CD4-positive, CD25-positive, alpha-beta regulatory T cell (primary cell): ENCODE measurements around the gene BTG2. TPM values are rescaled to one million over a fixed set of nuclear protein-coding genes. Genes with fewer than 3 reads are reported as not detected.
"Not testable (repeated sequence)": the region's sequence is repeated elsewhere in the genome, so short reads cannot be mapped to it uniquely, and the experiment has no call there.

Experiments used
- ATAC-seq, 2 donors: fragments of 150-1000 bp; cut with Tn5 transposase; one replicate each; pipeline ENCODE4 v1.10.0; 2021; ENCODE audit warnings: low read depth in 2 of 2, moderate number of reproducible peaks in 2 of 2, moderate library complexity in 1 of 2
- DNase-seq, 3 donors: peaks; one replicate each; pipeline versions ENCODE4 v3.0.0 to v3.0.0-alpha.2; 2012 to 2022; ENCODE audit warnings: mixed read lengths in 1 of 3
- H3K27ac ChIP-seq: one replicate; pipeline ENCODE4 v1.7.0; 2013; ENCODE audit warnings: mild to moderate bottlenecking, low read length; ENCODE audit not compliant: insufficient read depth, poor library complexity, severe bottlenecking
- H3K27me3 ChIP-seq: one replicate; pipeline ENCODE4 v1.7.0; 2013; ENCODE audit warnings: low read length; ENCODE audit not compliant: control insufficient read depth, insufficient read depth
- H3K36me3 ChIP-seq: one replicate; pipeline ENCODE4 v1.7.0; 2013; ENCODE audit warnings: mild to moderate bottlenecking, low read length, moderate library complexity; ENCODE audit not compliant: control insufficient read depth, insufficient read depth
- H3K4me1 ChIP-seq: 2 replicates; pipeline ENCODE4 v1.7.0; 2013; ENCODE audit warnings: mild to moderate bottlenecking, low read length; ENCODE audit not compliant: insufficient read depth, control insufficient read depth, poor library complexity, severe bottlenecking
- H3K4me3 ChIP-seq: one replicate; pipeline ENCODE4 v1.7.0; 2013; ENCODE audit warnings: low read depth, mild to moderate bottlenecking, low read length, moderate library complexity
- H3K9me3 ChIP-seq, 2 experiments: 1 replicate in 1 of 2; 2 replicates in 1 of 2; pipeline ENCODE4 v1.7.0; 2013; ENCODE audit warnings: low read length in 2 of 2, mild to moderate bottlenecking in 1 of 2, moderate library complexity in 1 of 2; ENCODE audit not compliant: control insufficient read depth in 2 of 2
- H3K27ac Mint-ChIP-seq, 3 donors: one replicate each; pipeline ENCODE4 v1.8.0; 2020 to 2022; ENCODE audit warnings: mild to moderate bottlenecking in 3 of 3, mixed read lengths in 3 of 3, moderate library complexity in 2 of 3
- H3K27me3 Mint-ChIP-seq: one replicate; pipeline ENCODE4 v1.8.0; 2022; ENCODE audit warnings: mild to moderate bottlenecking, mixed read lengths
- H3K36me3 Mint-ChIP-seq: one replicate; pipeline ENCODE4 v1.8.0; 2020; ENCODE audit warnings: mixed read lengths
- H3K4me1 Mint-ChIP-seq, 4 donors: one replicate each; pipeline ENCODE4 v1.8.0; 2020 to 2022; ENCODE audit warnings: mixed read lengths in 4 of 4, mild to moderate bottlenecking in 1 of 4
- H3K4me3 Mint-ChIP-seq, 4 donors: one replicate each; pipeline ENCODE4 v1.8.0; 2020 to 2022; ENCODE audit warnings: mild to moderate bottlenecking in 4 of 4, mixed read lengths in 4 of 4, moderate library complexity in 3 of 4
- H3K9me3 Mint-ChIP-seq, 7 donors: one replicate each; pipeline ENCODE4 v1.8.0; 2020 to 2022; ENCODE audit warnings: mixed read lengths in 7 of 7, mild to moderate bottlenecking in 3 of 7, moderate library complexity in 2 of 7
- polyA plus RNA-seq, 4 donors: library from polyadenylated mRNA; unstranded; fragments of 300-500 nt; fragmentation: Illumina TruSeq; gene quantifications; one replicate each; pipeline ENCODE4 v1.2.3, GENCODE V29; 2021
- total RNA-seq: library from RNA; stranded (reverse); gene quantifications from one replicate; pipeline ENCODE4 v1.2.3, GENCODE V29; 2022

BTG2 gene
- total and polyA plus RNA-seq, 5 donors from 2014 or later: 153 to 1,002 (median 168) TPM

GRCh38 chr1:203306965-203307541 is 1.7 kb downstream of the BTG2 start:
- H3K36me3 Mint-ChIP-seq: peaks cover 46% of the 10 kb centered on the region
- Histone ChIP-seq H3K4me1 (peaks cover 56% of the 10 kb centered on the region), H3K27ac (peak overlapping the region; percentile 97), H3K36me3 (peaks cover 47% of the 10 kb centered on the region), H3K27me3 (no peaks in the 10 kb centered on the region), H3K4me3 (peak overlapping the region; percentile 100), H3K9me3 (no peaks in the 10 kb centered on the region)
- peak overlapping the region; percentile 96 to 100 (median 98) for H3K4me3 Mint-ChIP-seq
- H3K27ac Mint-ChIP-seq: peak overlapping the region; percentile 98 to 99 (median 99)
- no peaks in the 10 kb centered on the region for H3K9me3 Mint-ChIP-seq
- H3K27me3 Mint-ChIP-seq: peaks cover 10% of the 10 kb centered on the region
- peak in 2 of 3 donors; percentile 61 to 72 for DNase-seq
- peaks cover 25 to 73% (median 64%) of the 10 kb centered on the region in 4 donors for H3K4me1 Mint-ChIP-seq
- ATAC-seq: no peak

- ATAC-seq: no peak
- Mint-ChIP-seq H3K4me1 (peaks cover 25 to 72% (median 63%) of the 10 kb centered on the region in 4 donors), H3K9me3 (no peaks in the 10 kb centered on the region), H3K27me3 (peaks cover 10% of the 10 kb centered on the region), H3K4me3 (peak overlapping the region; percentile 96 to 100 (median 98)), H3K36me3 (peaks cover 46% of the 10 kb centered on the region), H3K27ac (peak overlapping the region; percentile 95 to 99 (median 98))
- H3K4me1 ChIP-seq: peaks cover 56% of the 10 kb centered on the region
- H3K27ac ChIP-seq: peak overlapping the region; percentile 97
- peak in 1 of 3 donors; percentile 36 for DNase-seq
- no peaks in the 10 kb centered on the region for H3K9me3 ChIP-seq
- peak overlapping the region; percentile 100 for H3K4me3 ChIP-seq
- H3K36me3 ChIP-seq: peaks cover 47% of the 10 kb centered on the region
- no peaks in the 10 kb centered on the region for H3K27me3 ChIP-seq
Observed at GRCh38 chr1:203307641-203308126, 2.4 kb downstream of the BTG2 start.

- Histone ChIP-seq H3K27ac (peak overlapping the region; percentile 97), H3K4me1 (peaks cover 61% of the 10 kb centered on the region), H3K27me3 (no peaks in the 10 kb centered on the region), H3K36me3 (peaks cover 47% of the 10 kb centered on the region), H3K4me3 (peak overlapping the region; percentile 100), H3K9me3 (no peaks in the 10 kb centered on the region)
- ATAC-seq (no peak), DNase-seq (peak in 1 of 3 donors; percentile 38)
- H3K4me1 Mint-ChIP-seq: peaks cover 25 to 69% (median 61%) of the 10 kb centered on the region in 4 donors
- H3K27ac Mint-ChIP-seq: peak overlapping the region; percentile 95 to 99 (median 98)
- H3K4me3 Mint-ChIP-seq: peak overlapping the region; percentile 96 to 100 (median 98)
- H3K36me3 Mint-ChIP-seq: peaks cover 46% of the 10 kb centered on the region
- H3K9me3 Mint-ChIP-seq: no peaks in the 10 kb centered on the region
- H3K27me3 Mint-ChIP-seq: peaks cover 10% of the 10 kb centered on the region
Observed at GRCh38 chr1:203308328-203308922, 3.1 kb downstream of the BTG2 start.

- peak overlapping the region; percentile 100 for H3K4me3 ChIP-seq
- DNase-seq (peak in 2 of 3 donors; percentile 19 to 37), ATAC-seq (no peak)
- no peaks in the 10 kb centered on the region for H3K27me3 ChIP-seq
- Mint-ChIP-seq H3K27ac (peak overlapping the region; percentile 95 to 99 (median 98)), H3K27me3 (peaks cover 10% of the 10 kb centered on the region), H3K4me1 (peaks cover 24 to 69% (median 59%) of the 10 kb centered on the region in 4 donors), H3K9me3 (no peaks in the 10 kb centered on the region), H3K36me3 (peaks cover 50% of the 10 kb centered on the region), H3K4me3 (peak overlapping the region; percentile 96 to 100 (median 98))
- H3K4me1 ChIP-seq: peaks cover 61% of the 10 kb centered on the region
- peaks cover 47% of the 10 kb centered on the region for H3K36me3 ChIP-seq
- peak overlapping the region; percentile 97 for H3K27ac ChIP-seq
- H3K9me3 ChIP-seq: no peaks in the 10 kb centered on the region
Observed at GRCh38 chr1:203308923-203309331, 3.6 kb downstream of the BTG2 start.

- no peaks in the 10 kb centered on the region for H3K9me3 Mint-ChIP-seq
- peaks cover 53% of the 10 kb centered on the region for H3K36me3 Mint-ChIP-seq
- H3K9me3 ChIP-seq: no peaks in the 10 kb centered on the region
- H3K36me3 ChIP-seq: peaks cover 42% of the 10 kb centered on the region
- ATAC-seq (no peak), DNase-seq (no peak)
- peaks cover 21 to 70% (median 58%) of the 10 kb centered on the region in 4 donors for H3K4me1 Mint-ChIP-seq
- H3K4me3 ChIP-seq: peak overlapping the region; percentile 19
- H3K4me3 Mint-ChIP-seq: peak overlapping the region; percentile 17 to 100 (median 71)
- peak overlapping the region; percentile 69 to 74 (median 73) for H3K27ac Mint-ChIP-seq
- H3K4me1 ChIP-seq: peaks cover 51% of the 10 kb centered on the region
- no peaks in the 10 kb centered on the region for H3K27me3 ChIP-seq
- no peak overlapping the region for H3K27ac ChIP-seq
- peaks cover 5% of the 10 kb centered on the region for H3K27me3 Mint-ChIP-seq
Observed at GRCh38 chr1:203311368-203312301, 6.3 kb downstream of the BTG2 start.

- H3K4me3 ChIP-seq, H3K27me3 Mint-ChIP-seq, ATAC-seq, DNase-seq, H3K27ac ChIP-seq, H3K9me3 ChIP-seq, H3K9me3 Mint-ChIP-seq, H3K27me3 ChIP-seq: not testable (repeated sequence)
- peak overlapping the region in 1 of 3 donors; percentile 67 for H3K27ac Mint-ChIP-seq
- peaks cover 32% of the 10 kb centered on the region for H3K4me1 ChIP-seq
- peak overlapping the region in 3 of 4 donors; percentile 35 to 59 (median 42) for H3K4me3 Mint-ChIP-seq
- H3K36me3 ChIP-seq: peaks cover 17% of the 10 kb centered on the region
- peaks cover 28% of the 10 kb centered on the region for H3K36me3 Mint-ChIP-seq
- peaks cover 27 to 77% (median 55%) of the 10 kb centered on the region in 4 donors for H3K4me1 Mint-ChIP-seq
Observed at GRCh38 chr1:203314025-203314759, 8.9 kb downstream of the BTG2 start.

GRCh38 chr1:203316626-203317093 is 11.3 kb downstream of the BTG2 start:
- Mint-ChIP-seq H3K9me3 (no peaks in the 10 kb centered on the region), H3K27ac (peak overlapping the region; percentile 53 to 86 (median 77)), H3K4me3 (no peak overlapping the region), H3K36me3 (peaks cover 10% of the 10 kb centered on the region), H3K4me1 (peaks cover 26 to 77% (median 52%) of the 10 kb centered on the region in 4 donors), H3K27me3 (no peaks in the 10 kb centered on the region)
- no peak for DNase-seq
- no peak for ATAC-seq
- Histone ChIP-seq H3K27ac (no peak overlapping the region), H3K4me3 (no peak overlapping the region), H3K4me1 (peaks cover 40% of the 10 kb centered on the region), H3K9me3 (no peaks in the 10 kb centered on the region), H3K27me3 (no peaks in the 10 kb centered on the region), H3K36me3 (no peaks in the 10 kb centered on the region)
